Testis (tissue), 2 donors: Measurements from ENCODE around the gene PIAS3.

ENCODE experiments used
- CTCF ChIP-seq, 3 experiments: fragments of 450-650 bp in 2 of 3; fragments of 200-600 bp in 1 of 3; sonication (generic) in 1 of 3; IDR thresholded peaks; one replicate each; pipeline ENCODE4 v1.5.1; 2016 to 2019; ENCODE audit warnings: antibody characterized with exemption in 3 of 3, mild to moderate bottlenecking in 2 of 3, moderate library complexity in 1 of 3
- POLR2A ChIP-seq: fragments of 450-650 bp; IDR thresholded peaks from one replicate; pipeline ENCODE4 v1.6.1; 2017; ENCODE audit warnings: antibody characterized with exemption, mild to moderate bottlenecking, moderate library complexity

- no peak for TF ChIP-seq CTCF (IDR thresholded peaks at IDR 0.05)
- no peak for TF ChIP-seq POLR2A
Observed at GRCh38 chr1:145847827-145848226, 11.1 kb downstream of the PIAS3 start.
